CD1c-positive myeloid dendritic cell (primary cell): ENCODE data around the gene PPM1H.
A peak's percentile ranks its signal among the peaks of the same experiment; 100 is the strongest.
"Not testable (repeated sequence)": the region's sequence is repeated elsewhere in the genome, so short reads cannot be mapped to it uniquely, and the experiment has no call there.

Experiments used
- DNase-seq: peaks from one replicate; pipeline ENCODE4 v3.0.0-alpha.2; 2016; ENCODE audit errors: extremely low spot score

PPM1H gene

GRCh38 chr12:62767946-62768345, 167.0 kb downstream of the PPM1H start:
- no peak for DNase-seq

- no peak for DNase-seq
Measured at GRCh38 chr12:62767496-62767895, 167.5 kb downstream of the PPM1H start.

GRCh38 chr12:62766496-62766895, 168.5 kb downstream of the PPM1H start:
- no peak for DNase-seq

GRCh38 chr12:62763861-62764645, 170.9 kb downstream of the PPM1H start:
- DNase-seq = no peak

- DNase-seq = no peak
Measured at GRCh38 chr12:62763312-62763711, 171.6 kb downstream of the PPM1H start.

- no peak for DNase-seq
Measured at GRCh38 chr12:62762645-62763044, 172.3 kb downstream of the PPM1H start.

GRCh38 chr12:62761658-62762057, 173.3 kb downstream of the PPM1H start:
- DNase-seq = no peak

GRCh38 chr12:62760779-62761178, 174.2 kb downstream of the PPM1H start:
- DNase-seq = no peak

- not testable (repeated sequence) for DNase-seq
Measured at GRCh38 chr12:62760341-62760740, 174.6 kb downstream of the PPM1H start.

GRCh38 chr12:62758216-62758615, 176.7 kb downstream of the PPM1H start:
- DNase-seq = no peak

GRCh38 chr12:62757048-62757447, 177.9 kb downstream of the PPM1H start:
- DNase-seq = no peak

- no peak for DNase-seq
Measured at GRCh38 chr12:62754706-62755105, 180.2 kb downstream of the PPM1H start.

- DNase-seq = no peak
Measured at GRCh38 chr12:62751810-62752155, 183.2 kb downstream of the PPM1H start.

- no peak for DNase-seq
Measured at GRCh38 chr12:62750941-62751809, 183.8 kb downstream of the PPM1H start.

- no peak for DNase-seq
Measured at GRCh38 chr12:62749586-62749985, 185.4 kb downstream of the PPM1H start.

GRCh38 chr12:62748941-62749468, 185.9 kb downstream of the PPM1H start:
- DNase-seq = no peak

- peak; percentile 49 for DNase-seq
Measured at GRCh38 chr12:62744551-62744950, 190.4 kb downstream of the PPM1H start.

GRCh38 chr12:62739266-62740015, 195.5 kb downstream of the PPM1H start:
- no peak for DNase-seq

GRCh38 chr12:62738616-62739015, 196.3 kb downstream of the PPM1H start:
- DNase-seq = no peak

GRCh38 chr12:62738105-62738504, 196.8 kb downstream of the PPM1H start:
- DNase-seq = no peak

GRCh38 chr12:62737615-62738014, 197.3 kb downstream of the PPM1H start:
- DNase-seq = no peak

GRCh38 chr12:62737188-62737587, 197.8 kb downstream of the PPM1H start:
- DNase-seq = no peak
